ENCODE results near the gene CLMP. TPM values are rescaled to one million over a fixed set of nuclear protein-coding genes. Genes with fewer than 3 reads are reported as not detected.

The CLMP gene
- total RNA-seq, 1 experiment from 2014 or later = 3.2 TPM

DNA sequence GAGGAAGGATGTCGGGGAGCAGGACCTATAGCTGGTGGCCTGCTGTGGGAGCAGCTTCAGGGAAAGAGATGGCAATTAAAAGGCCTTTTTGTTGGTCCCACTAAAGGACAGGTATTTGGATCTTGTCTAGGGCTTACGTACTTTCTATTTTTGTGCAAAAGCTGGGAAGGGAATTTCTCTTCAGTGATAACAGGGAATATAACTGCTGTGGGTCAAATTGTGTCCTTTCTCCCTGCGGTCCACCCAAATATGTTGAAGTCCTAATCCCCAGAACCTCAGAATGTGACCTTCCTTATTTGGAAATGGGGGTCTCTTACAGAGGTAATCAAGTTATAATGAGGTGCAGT, 147.1 kb downstream of the CLMP start (continued):
- TF ChIP-seq, protein P1, sequence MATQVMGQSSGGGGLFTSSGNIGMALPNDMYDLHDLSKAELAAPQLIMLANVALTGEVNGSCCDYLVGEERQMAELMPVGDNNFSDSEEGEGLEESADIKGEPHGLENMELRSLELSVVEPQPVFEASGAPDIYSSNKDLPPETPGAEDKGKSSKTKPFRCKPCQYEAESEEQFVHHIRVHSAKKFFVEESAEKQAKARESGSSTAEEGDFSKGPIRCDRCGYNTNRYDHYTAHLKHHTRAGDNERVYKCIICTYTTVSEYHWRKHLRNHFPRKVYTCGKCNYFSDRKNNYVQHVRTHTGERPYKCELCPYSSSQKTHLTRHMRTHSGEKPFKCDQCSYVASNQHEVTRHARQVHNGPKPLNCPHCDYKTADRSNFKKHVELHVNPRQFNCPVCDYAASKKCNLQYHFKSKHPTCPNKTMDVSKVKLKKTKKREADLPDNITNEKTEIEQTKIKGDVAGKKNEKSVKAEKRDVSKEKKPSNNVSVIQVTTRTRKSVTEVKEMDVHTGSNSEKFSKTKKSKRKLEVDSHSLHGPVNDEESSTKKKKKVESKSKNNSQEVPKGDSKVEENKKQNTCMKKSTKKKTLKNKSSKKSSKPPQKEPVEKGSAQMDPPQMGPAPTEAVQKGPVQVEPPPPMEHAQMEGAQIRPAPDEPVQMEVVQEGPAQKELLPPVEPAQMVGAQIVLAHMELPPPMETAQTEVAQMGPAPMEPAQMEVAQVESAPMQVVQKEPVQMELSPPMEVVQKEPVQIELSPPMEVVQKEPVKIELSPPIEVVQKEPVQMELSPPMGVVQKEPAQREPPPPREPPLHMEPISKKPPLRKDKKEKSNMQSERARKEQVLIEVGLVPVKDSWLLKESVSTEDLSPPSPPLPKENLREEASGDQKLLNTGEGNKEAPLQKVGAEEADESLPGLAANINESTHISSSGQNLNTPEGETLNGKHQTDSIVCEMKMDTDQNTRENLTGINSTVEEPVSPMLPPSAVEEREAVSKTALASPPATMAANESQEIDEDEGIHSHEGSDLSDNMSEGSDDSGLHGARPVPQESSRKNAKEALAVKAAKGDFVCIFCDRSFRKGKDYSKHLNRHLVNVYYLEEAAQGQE (IDR thresholded peaks at IDR 0.05; ENCODE audit: low read depth) = no peak
- TF ChIP-seq FOSL1 (IDR thresholded peaks at IDR 0.05; ENCODE audit: low read depth) = no peak
- TF ChIP-seq ELF1 (IDR thresholded peaks at IDR 0.05; ENCODE audit: borderline replicate concordance, low read depth) = no peak
- no peak for TF ChIP-seq YY1 (IDR thresholded peaks at IDR 0.05; ENCODE audit: extremely low read depth, insufficient replicate concordance, low read depth, low read length)
- TF ChIP-seq ZNF274 (IDR thresholded peaks at IDR 0.05; ENCODE audit: low read depth, low read length) = no peak

DNA sequence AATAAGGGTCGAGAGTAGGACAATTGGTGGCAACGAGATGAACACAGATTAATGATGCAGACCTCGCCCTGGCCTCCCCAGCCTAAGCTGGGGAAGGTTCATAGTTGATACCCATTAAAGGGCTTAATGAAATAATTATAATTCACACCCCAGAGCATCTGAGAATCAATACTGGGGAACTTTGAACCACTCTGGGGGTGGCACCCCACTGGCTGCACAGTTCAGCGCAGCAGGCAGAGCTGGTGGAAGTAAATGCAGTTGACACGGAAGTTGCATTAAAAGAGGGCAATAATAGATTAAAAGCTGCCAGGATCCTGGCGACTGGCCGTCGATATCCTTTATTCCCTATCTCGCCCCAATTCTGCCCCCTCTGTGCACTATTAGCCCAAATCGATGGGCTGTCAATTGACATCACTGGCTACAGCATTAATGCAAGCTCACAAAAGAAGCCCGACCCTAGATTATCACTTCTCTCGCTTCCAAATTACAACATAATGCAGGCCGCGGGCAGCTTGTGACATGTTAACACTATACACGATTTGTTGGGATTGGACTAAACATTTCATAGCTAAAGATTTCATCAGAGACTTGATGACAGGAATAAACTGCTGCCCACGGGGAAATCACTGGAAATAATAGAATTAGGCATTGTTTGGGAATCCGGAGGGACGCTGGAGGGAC, 147.6 kb downstream of the CLMP start:
- Histone ChIP-seq H3K9ac (ENCODE audit: low read length) (no peak overlapping the region), H3K4me3 (replicated peaks in 1 of 2; ENCODE audit: low read depth in 1 of 2, low read length in 2 of 2) (no peak overlapping the region), H3K79me2 (ENCODE audit: insufficient read depth, low read length) (no peaks in the 10 kb centered on the region), H3K27me3 (ENCODE audit: insufficient read depth, low read length) (no peaks in the 10 kb centered on the region), H3K4me1 (ENCODE audit: control insufficient read depth in 1 of 2, insufficient read depth in 2 of 2, low read length in 2 of 2) (no peaks in the 10 kb centered on the region), H3K9me2 (ENCODE audit: insufficient read depth) (no peaks in the 10 kb centered on the region), H2AFZ (ENCODE audit: low read depth, low read length, poor library complexity, severe bottlenecking) (no peak overlapping the region), H3K27ac (ENCODE audit: low read depth, low read length) (no peak overlapping the region), H4K20me1 (ENCODE audit: insufficient read depth) (no peaks in the 10 kb centered on the region), H3K4me2 (ENCODE audit: low read length) (no peak overlapping the region), H3K9me3 (ENCODE audit: control insufficient read depth in 1 of 2, insufficient read depth in 1 of 2, low read depth in 1 of 2, low read length in 2 of 2) (no peaks in the 10 kb centered on the region), H3K36me3 (ENCODE audit: control insufficient read depth in 1 of 2, insufficient read depth in 2 of 2, low read length in 2 of 2) (no peaks in the 10 kb centered on the region)
- DNase-seq (ENCODE audit: low read depth, low spot score) = no peak
- RAD21 ChIA-PET (ENCODE audit: low non-redundant PET in 1 of 2, low total read pairs in 2 of 2, uncharacterized antibody in 2 of 2, unreplicated experiment in 2 of 2) = no interaction called here
- no peak for ATAC-seq
- POLR2A ChIA-PET = interaction anchor here (0.7 to 1.9 kb wide), 4 partner anchors 10 to 260 kb away, joined by 3 to 9 read pairs (median 5); partner anchors contain the start of gene HSPA8
- no TSS peak for BruUV-seq (replicated peaks)
- intact Hi-C loops (cut with micrococcal nuclease) = no loop called here
- CTCF ChIA-PET = interaction anchor here (1.3 to 1.7 kb wide), 2 partner anchors 24 to 184 kb away, joined by 4 to 6 read pairs; no protein-coding TSS in a partner anchor
- TF ChIP-seq, protein P2, sequence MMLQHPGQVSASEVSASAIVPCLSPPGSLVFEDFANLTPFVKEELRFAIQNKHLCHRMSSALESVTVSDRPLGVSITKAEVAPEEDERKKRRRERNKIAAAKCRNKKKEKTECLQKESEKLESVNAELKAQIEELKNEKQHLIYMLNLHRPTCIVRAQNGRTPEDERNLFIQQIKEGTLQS (IDR thresholded peaks at IDR 0.05) = no peak
- TF ChIP-seq ZNF274 (IDR thresholded peaks at IDR 0.05; ENCODE audit: low read depth, low read length) = no peak
- TF ChIP-seq, protein P3, sequence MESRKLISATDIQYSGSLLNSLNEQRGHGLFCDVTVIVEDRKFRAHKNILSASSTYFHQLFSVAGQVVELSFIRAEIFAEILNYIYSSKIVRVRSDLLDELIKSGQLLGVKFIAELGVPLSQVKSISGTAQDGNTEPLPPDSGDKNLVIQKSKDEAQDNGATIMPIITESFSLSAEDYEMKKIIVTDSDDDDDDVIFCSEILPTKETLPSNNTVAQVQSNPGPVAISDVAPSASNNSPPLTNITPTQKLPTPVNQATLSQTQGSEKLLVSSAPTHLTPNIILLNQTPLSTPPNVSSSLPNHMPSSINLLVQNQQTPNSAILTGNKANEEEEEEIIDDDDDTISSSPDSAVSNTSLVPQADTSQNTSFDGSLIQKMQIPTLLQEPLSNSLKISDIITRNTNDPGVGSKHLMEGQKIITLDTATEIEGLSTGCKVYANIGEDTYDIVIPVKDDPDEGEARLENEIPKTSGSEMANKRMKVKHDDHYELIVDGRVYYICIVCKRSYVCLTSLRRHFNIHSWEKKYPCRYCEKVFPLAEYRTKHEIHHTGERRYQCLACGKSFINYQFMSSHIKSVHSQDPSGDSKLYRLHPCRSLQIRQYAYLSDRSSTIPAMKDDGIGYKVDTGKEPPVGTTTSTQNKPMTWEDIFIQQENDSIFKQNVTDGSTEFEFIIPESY (IDR thresholded peaks at IDR 0.05; ENCODE audit: extremely low read depth, insufficient replicate concordance, low read length) = no peak
- TF ChIP-seq CEBPB (IDR thresholded peaks at IDR 0.05; ENCODE audit: low read depth) = no peak
- TF ChIP-seq, protein P4, sequence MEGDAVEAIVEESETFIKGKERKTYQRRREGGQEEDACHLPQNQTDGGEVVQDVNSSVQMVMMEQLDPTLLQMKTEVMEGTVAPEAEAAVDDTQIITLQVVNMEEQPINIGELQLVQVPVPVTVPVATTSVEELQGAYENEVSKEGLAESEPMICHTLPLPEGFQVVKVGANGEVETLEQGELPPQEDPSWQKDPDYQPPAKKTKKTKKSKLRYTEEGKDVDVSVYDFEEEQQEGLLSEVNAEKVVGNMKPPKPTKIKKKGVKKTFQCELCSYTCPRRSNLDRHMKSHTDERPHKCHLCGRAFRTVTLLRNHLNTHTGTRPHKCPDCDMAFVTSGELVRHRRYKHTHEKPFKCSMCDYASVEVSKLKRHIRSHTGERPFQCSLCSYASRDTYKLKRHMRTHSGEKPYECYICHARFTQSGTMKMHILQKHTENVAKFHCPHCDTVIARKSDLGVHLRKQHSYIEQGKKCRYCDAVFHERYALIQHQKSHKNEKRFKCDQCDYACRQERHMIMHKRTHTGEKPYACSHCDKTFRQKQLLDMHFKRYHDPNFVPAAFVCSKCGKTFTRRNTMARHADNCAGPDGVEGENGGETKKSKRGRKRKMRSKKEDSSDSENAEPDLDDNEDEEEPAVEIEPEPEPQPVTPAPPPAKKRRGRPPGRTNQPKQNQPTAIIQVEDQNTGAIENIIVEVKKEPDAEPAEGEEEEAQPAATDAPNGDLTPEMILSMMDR (IDR thresholded peaks at IDR 0.05 in 2 of 3, conservative IDR thresholded peaks at IDR 0.05 in 1 of 3; ENCODE audit: borderline replicate concordance in 1 of 3, insufficient read depth in 1 of 3, low read depth in 2 of 3, low read length in 2 of 3) = no peak
- TF ChIP-seq EZH2 (IDR thresholded peaks at IDR 0.05) = no peak
- TF ChIP-seq FOSL1 (IDR thresholded peaks at IDR 0.05; ENCODE audit: low read depth) = no peak
- TF ChIP-seq, protein P1 (IDR thresholded peaks at IDR 0.05; ENCODE audit: low read depth) = no peak

All from HCT116 (cell line).